Hematopoietic multipotent progenitor cell (in vitro differentiated cells): ENCODE results near the gene SUMF2. TPM values are rescaled to one million over a fixed set of nuclear protein-coding genes. Genes with fewer than 3 reads are reported as not detected.
A peak's percentile ranks its signal among the peaks of the same experiment; 100 is the strongest.
"Not testable (repeated sequence)": the region's sequence is repeated elsewhere in the genome, so short reads cannot be mapped to it uniquely, and the experiment has no call there.

Experiments
- DNase-seq, 3 donors: peaks; one replicate each; pipeline ENCODE4 v3.0.0-alpha.2; 2011 to 2015; ENCODE audit warnings: low read depth in 2 of 3, low spot score in 2 of 3
- small RNA-seq: library from RNA; depleted of rRNA; stranded (forward); fragments of <200 nt; gene quantifications from one replicate; pipeline ENCODE3, GENCODE V24; 2012
- total RNA-seq: library from RNA; depleted of rRNA; stranded (reverse); fragments of >200 nt; gene quantifications from one replicate; pipeline ENCODE4 v1.2.3, GENCODE V29; 2012

The SUMF2 gene
- total RNA-seq, 1 donor, result 135 TPM

DNA sequence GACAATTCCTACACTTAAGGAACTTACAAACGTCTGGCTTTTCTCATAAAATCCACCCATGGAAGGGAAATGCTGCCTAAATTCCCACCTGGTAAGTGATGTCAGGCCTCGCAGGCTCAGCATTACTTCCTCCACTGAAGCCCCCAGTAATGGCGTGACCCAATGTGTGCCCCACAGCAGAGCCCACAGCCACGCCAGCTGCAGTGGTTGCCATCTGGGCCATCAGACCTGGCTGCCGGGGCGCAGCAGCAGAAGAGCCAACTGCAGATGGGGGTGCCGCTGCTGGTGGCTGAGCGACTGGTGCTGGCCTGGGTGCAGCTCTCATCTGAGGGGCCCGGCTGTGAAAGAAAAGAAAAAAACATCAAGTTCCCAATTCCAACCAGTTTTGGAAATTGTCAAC lies 40.1 kb downstream of the SUMF2 start:
- DNase-seq, result not testable (repeated sequence)

DNA sequence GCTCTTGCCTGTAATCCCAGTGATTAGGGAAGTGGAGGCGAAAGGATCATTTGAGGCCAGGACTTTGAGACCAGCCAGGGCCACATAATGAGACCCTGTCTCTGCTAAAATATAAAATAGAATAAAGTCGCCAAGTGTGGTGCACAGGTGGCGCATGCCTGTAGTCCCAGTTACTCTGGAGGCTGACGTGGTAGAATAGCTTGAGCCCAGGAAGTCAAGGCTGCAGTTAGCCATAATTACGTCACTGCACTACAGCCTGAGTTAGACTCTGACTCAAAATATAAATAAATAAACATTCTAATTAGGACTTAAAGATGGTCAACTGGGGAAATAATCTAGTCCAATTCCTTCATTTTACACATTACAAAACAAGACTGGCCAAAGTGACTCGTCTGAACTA lies 41.4 kb downstream of the SUMF2 start:
- peak in 2 of 3 donors; percentile 24 to 65 for DNase-seq

DNA sequence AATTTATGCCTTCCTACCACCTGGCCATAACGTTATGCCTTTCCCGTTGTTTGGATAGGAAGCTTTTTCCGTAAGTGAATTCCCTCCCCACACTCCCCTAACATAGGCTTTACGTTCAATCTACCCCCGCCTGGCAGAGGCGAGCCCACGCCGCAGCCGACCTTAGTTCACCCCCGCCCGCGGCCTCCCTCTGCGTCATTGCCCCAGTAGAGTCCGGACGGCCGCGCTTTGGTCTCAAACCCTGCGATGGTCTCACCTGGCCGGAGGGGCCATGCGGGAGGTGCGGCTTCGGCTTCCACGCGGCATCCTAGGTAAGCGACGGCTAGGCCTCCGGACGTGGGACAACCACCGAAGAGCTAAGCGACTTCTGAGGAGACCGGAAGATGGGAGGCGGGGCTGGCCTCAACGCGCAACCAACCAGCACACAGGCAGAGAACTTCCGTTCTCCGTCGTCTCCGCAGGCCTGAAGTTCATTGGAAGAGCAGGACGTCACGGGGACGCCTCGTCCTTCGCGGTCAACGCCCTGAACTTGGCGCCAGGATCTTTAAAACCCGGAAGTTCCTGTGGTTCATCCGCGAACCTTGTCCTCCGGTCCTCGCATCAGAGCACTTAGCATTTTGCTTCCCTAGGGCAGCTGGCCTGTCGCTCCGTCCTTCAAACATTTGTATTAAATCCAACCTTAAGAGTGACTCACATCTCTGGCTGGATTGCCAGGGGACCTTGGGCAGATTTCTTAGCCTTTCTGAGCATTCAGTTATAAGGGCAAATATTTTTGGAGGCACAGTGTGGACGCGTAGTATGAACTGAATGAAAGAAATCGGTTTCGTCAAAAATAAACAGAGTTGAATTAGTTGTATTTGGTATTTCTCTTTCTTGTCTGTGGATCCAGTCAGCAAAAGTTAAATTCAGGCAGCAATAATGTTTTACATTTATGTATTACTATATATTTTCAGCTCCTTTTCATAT lies 42.3 kb downstream of the SUMF2 start, which contains the start of gene CHCHD2:
Gene CHCHD2 (minus strand): TSS at position 369 of the 966 bp plus-strand sequence. CDS start 63 bp downstream, at position 306.
- DNase-seq, result peak; percentile 85 to 99 (median 98)

DNA sequence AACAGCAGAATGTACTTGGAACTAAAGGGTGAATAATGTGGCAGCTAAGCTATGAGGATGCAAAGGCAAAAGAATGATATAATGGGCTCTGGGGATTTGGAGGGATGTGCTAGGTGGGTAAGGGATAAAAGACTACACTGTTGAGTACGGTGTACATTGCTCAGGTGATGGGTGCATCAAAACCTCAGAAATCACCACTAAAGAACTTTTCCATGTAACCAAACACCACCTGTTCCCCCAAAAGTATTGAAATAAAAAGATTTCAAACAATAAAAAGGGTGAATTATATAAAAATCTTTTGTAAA lies 43.8 kb downstream of the SUMF2 start:
- no peak for DNase-seq

DNA sequence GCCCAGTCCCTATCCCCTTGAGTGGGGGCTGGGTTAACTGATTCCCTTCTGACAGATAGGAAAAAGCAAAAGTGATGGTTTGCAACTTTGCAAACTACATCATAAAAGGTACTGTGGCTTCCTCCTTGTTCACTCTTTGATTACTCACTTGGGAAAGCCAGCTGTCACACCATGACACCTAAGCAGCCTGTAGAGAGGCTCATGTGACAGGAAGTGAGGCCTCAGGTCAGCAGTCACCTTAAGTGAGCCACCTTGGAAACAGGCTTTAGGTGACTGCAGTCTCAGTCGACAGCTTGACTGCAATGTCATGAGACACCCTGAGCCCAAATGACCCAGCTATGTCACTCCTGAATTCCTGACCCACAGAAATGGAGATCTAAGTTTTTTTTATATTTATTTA lies 46.5 kb downstream of the SUMF2 start:
- no peak for DNase-seq

DNA sequence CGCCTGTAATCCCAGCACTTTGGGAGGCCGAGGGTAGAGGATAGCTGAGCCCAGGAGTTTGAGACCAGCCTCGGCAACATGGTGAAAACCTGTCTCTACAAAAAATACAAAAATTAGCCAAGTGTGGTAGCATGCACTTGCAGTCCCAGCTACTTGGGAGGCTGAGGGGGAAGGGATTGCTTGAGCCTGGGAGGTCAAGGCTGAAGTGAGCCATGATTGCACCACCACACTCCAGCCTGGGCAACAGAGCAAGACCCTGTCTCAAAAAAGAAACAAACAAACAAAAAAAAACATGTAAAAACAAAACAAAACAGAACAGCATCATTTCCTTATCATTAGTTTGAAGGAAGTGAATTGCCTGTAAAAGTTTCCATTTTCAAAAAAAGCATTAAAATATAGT lies 48.2 kb downstream of the SUMF2 start:
- not testable (repeated sequence) for DNase-seq

DNA sequence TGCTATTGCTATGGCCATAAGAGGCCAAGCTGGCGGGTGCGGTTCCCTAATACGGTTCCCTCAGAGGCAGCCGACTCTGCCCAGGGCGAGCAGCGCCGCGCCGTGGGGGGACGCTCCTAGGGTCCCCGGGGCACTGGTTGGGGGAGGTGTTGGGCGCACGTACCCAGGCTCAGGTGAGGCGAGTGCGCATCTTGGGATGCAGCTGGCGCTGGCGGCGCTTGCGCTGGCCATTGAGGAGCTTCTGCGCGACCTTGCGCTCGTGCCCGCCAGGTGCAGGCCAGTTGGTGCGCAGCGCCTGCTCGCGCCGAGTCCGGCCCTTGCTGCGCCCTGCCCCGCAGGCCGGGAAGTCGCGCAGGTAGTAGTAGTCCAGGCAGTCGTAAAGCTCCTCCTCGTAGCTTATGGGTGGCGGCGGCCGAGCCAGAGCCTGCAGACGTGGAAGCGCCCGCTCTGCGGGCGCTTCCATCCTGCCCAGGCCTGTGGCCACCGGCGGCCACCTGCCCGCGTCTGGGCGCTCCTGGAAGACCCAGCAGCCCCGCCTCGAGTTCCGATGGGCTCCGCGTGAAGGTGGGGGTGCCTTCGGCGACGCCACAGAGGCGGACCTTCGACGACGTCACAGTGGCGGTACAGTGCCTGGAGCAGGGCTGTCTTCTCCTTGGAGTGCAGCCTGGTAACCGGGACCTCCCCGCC lies 51.9 kb downstream of the SUMF2 start, which contains the start of gene NUPR2:
Gene NUPR2 (minus strand): TSS at position 566 of the 687 bp plus-strand sequence. CDS start 103 bp downstream, at position 463.
- DNase-seq, result no peak

DNA sequence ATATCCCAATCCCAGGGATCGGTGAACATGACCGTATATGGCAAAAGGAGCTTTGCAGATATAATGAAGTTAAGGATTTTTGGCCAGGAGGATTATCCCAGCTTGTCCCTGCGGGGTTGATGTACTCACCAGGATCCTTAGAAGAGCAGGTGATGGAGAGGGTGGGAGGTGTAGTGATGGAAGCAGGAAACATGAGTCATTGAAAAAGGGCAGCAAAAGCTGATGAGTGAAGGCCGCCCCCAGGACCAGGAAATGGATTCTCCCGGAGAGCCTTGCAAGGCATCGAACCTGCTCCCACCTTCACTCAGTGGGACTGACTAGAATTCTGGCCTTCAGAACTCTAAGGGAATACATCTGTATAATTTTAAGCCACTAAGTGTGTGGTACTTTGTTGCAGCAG lies 57.4 kb downstream of the SUMF2 start:
- DNase-seq, result no peak

DNA sequence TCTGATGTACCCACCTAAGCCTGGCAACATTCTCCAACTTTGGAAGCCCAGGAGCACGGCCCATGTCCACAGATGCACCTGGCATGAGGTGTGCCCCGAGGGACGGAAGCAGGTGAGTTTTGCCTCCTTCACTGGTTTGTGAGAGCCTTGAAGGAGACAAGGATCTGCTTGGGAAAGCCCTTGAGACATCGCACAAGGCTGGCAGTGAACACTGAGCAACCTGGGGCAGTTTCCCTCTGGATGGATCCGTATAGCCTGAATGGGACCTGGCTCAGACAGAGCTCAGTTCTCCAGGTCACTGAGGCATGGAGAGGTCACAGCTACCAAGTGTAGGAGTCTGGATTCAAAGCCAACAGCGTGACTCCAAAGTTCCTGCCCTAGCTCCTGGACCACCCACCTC lies 60.9 kb downstream of the SUMF2 start:
- DNase-seq, result no peak

DNA sequence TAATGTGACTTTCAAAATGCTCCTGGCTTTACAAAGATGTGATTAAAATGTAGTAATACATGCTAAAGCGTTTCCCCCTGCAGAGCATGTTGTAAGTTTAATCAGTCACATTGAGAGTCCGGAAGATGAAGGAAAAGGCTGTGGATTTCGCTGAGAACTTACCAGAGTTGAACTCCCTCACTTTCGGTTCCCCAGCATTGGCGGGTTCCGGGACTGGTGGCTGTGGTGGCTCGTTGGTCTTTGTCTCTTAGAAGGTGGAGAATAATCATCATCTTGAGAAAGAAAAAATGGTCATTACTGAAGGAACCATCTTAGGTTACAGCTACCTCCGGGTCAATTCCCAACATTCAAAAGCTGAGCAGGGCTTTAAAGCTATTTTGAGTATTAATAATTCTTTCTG lies 61.7 kb downstream of the SUMF2 start:
- no peak for DNase-seq

DNA sequence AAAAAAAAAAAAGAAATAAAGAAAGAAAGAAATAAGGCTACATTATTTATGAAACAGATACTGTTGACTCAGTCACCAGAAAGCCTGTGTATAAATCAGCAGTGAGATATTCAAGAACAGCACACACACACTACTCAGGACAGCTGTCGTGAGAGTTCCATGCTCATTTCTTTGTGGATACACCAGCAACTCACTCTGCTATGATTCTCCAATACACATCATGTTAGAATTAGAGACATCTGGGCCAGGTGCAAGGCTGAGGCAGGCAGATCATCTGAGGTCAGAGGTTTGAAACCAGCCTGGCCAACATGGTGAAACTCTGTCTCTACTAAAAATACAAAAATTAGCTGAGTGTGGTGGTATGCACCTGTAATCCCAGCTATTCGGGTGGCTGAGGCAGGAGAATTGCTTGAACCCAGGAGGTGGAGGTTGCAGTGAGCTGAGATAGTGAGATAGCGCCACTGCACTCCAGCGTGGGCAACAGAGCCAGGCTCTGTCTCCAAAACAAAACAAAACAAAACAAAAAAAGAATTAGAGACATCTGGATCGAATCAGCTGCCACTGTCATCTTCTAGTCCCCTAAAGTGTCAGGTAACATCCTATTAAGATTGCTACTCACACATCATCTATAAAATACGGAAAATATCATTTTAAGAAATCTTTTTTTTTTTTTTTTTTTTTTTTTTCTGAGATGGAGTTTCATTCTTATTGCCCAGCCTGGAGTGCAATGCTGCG lies 63.3 kb downstream of the SUMF2 start:
- no peak for DNase-seq

Small RNA genes within 50 kb of the gene (small RNA-seq; reads per million reads assigned to genes)
- gene SNORA15 (not detected), gene SNORA22B (0.81 reads per million, percentile 19 among the genes with 10 or more reads in this experiment)

Other genes with a start within 250 kb of the SUMF2 start
- gene SEPTIN14, start 201.5 kb upstream of the SUMF2 start, total RNA-seq, result not detected
- 3.2 TPM for gene ZNF713, start 176.8 kb upstream of the SUMF2 start, total RNA-seq
- gene MRPS17, start 112.4 kb upstream of the SUMF2 start, total RNA-seq, result 11.8 TPM
- 21.3 TPM for gene NIPSNAP2, start 99.7 kb upstream of the SUMF2 start, total RNA-seq
- gene PSPH, start 12.8 kb upstream of the SUMF2 start, total RNA-seq, result 21.0 TPM
- 81.9 TPM for gene CCT6A, start 12.5 kb upstream of the SUMF2 start, total RNA-seq
- 1.1 TPM for gene PHKG1, start 28.7 kb downstream of the SUMF2 start, total RNA-seq
- gene CHCHD2, start 42.2 kb downstream of the SUMF2 start, total RNA-seq, result 442 TPM
- gene NUPR2, start 52.1 kb downstream of the SUMF2 start, total RNA-seq, result not detected